ENCODE data around the gene SP1.

- TF ChIP-seq CTCF (IDR thresholded peaks at IDR 0.05) (no peak), POLR2A (IDR thresholded peaks at IDR 0.05) (no peak)
Observed at GRCh38 chr12:53428741-53429140, 48.8 kb downstream of the SP1 start.
